ENCODE data around the gene PREX1. TPM values are rescaled to one million over a fixed set of nuclear protein-coding genes. Genes with fewer than 3 reads are reported as not detected.

Gene PREX1
- total RNA-seq, 1 donor from 2014 or later = 17.7 TPM

GRCh38 chr20:48657426-48658197, 170.2 kb downstream of the PREX1 start:
- no peak overlapping the region for H3K4me3 ChIP-seq
- no peaks in the 10 kb centered on the region for H3K9me3 ChIP-seq
- no peaks in the 10 kb centered on the region for H3K27me3 ChIP-seq
- intact Hi-C loops (cut with DNase I) = loop anchor here (2.0 to 10.0 kb wide), 2 partner anchors 247 to 557 kb away; partner anchors contain the start of gene DDX27
- H3K36me3 ChIP-seq = no peaks in the 10 kb centered on the region
- no peak for DNase-seq (ENCODE audit: extremely low spot score in 2 of 2)
- H3K27ac ChIP-seq = no peak overlapping the region
- no peaks in the 10 kb centered on the region for H3K4me1 ChIP-seq
- TF ChIP-seq POLR2AphosphoS5 (IDR thresholded peaks at IDR 0.05; ENCODE audit: insufficient read depth in 1 of 2, low read depth in 1 of 2) (no peak), CTCF (IDR thresholded peaks at IDR 0.05) (peak; percentile 82 to 95 (median 90)), POLR2A (IDR thresholded peaks at IDR 0.05) (no peak)

GRCh38 chr20:48656661-48657211, 171.1 kb downstream of the PREX1 start:
- intact Hi-C loops (cut with DNase I) = loop anchor here (2.0 to 10.0 kb wide), 2 partner anchors 248 to 558 kb away; partner anchors contain the start of gene DDX27
- Histone ChIP-seq H3K9me3 (no peaks in the 10 kb centered on the region), H3K36me3 (no peaks in the 10 kb centered on the region), H3K4me1 (no peaks in the 10 kb centered on the region), H3K27me3 (no peaks in the 10 kb centered on the region), H3K27ac (no peak overlapping the region), H3K4me3 (no peak overlapping the region)
- TF ChIP-seq POLR2A (IDR thresholded peaks at IDR 0.05) = no peak
- no peak for TF ChIP-seq CTCF (IDR thresholded peaks at IDR 0.05)
- no peak for TF ChIP-seq POLR2AphosphoS5 (IDR thresholded peaks at IDR 0.05; ENCODE audit: insufficient read depth in 1 of 2, low read depth in 1 of 2)
- no peak for DNase-seq (ENCODE audit: extremely low spot score in 2 of 2)

GRCh38 chr20:48656137-48656536, 171.7 kb downstream of the PREX1 start:
- intact Hi-C loops (cut with DNase I) = loop anchor here (2.0 to 10.0 kb wide), 2 partner anchors 249 to 559 kb away; partner anchors contain the start of gene DDX27
- H3K9me3 ChIP-seq = no peaks in the 10 kb centered on the region
- H3K4me3 ChIP-seq = no peak overlapping the region
- TF ChIP-seq POLR2A (IDR thresholded peaks at IDR 0.05) (no peak), CTCF (IDR thresholded peaks at IDR 0.05) (no peak), POLR2AphosphoS5 (IDR thresholded peaks at IDR 0.05; ENCODE audit: insufficient read depth in 1 of 2, low read depth in 1 of 2) (no peak)
- H3K27ac ChIP-seq = no peak overlapping the region
- no peaks in the 10 kb centered on the region for H3K27me3 ChIP-seq
- no peak for DNase-seq (ENCODE audit: extremely low spot score in 2 of 2)
- peaks cover 0 to 5% of the 10 kb centered on the region in 2 donors for H3K36me3 ChIP-seq
- no peaks in the 10 kb centered on the region for H3K4me1 ChIP-seq

- intact Hi-C loops (cut with DNase I) = loop anchor here (10.0 kb wide), 1 partner anchor 561 kb away; the partner anchor contains the start of gene DDX27
- Histone ChIP-seq H3K27me3 (no peaks in the 10 kb centered on the region), H3K4me3 (no peak overlapping the region), H3K36me3 (peaks cover 0 to 12% of the 10 kb centered on the region in 2 donors), H3K4me1 (no peaks in the 10 kb centered on the region), H3K9me3 (no peaks in the 10 kb centered on the region), H3K27ac (no peak overlapping the region)
- no peak for DNase-seq (ENCODE audit: extremely low spot score in 2 of 2)
- no peak for TF ChIP-seq POLR2AphosphoS5 (IDR thresholded peaks at IDR 0.05; ENCODE audit: insufficient read depth in 1 of 2, low read depth in 1 of 2)
- no peak for TF ChIP-seq POLR2A (IDR thresholded peaks at IDR 0.05)
- no peak for TF ChIP-seq CTCF (IDR thresholded peaks at IDR 0.05)
These were observed 174.1 kb downstream of the PREX1 start for GRCh38 chr20:48653706-48654051.

Data from vagina (tissue), 2 donors.